ENCODE data around the gene MRPL58.

DNA sequence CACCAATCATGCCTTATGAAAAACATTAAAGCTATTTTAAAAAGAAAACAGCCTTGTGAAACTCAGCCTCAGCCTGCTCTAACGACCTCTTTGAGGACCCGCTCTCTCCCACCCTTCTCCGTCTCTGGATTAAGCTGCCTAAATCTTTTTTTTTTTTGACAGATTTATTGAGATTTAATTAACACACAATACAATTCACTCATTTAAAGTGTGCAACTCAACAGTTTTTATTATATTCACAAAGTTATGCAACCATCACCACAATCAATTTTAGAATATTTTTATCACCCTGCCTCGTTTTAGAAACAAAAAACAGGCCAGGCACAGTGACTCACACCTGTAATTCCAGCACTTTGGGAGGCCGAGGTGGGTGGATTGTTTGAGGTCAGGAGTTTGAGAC, 16.6 kb upstream of the MRPL58 start:
- TF ChIP-seq, protein P1, sequence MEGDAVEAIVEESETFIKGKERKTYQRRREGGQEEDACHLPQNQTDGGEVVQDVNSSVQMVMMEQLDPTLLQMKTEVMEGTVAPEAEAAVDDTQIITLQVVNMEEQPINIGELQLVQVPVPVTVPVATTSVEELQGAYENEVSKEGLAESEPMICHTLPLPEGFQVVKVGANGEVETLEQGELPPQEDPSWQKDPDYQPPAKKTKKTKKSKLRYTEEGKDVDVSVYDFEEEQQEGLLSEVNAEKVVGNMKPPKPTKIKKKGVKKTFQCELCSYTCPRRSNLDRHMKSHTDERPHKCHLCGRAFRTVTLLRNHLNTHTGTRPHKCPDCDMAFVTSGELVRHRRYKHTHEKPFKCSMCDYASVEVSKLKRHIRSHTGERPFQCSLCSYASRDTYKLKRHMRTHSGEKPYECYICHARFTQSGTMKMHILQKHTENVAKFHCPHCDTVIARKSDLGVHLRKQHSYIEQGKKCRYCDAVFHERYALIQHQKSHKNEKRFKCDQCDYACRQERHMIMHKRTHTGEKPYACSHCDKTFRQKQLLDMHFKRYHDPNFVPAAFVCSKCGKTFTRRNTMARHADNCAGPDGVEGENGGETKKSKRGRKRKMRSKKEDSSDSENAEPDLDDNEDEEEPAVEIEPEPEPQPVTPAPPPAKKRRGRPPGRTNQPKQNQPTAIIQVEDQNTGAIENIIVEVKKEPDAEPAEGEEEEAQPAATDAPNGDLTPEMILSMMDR (IDR thresholded peaks at IDR 0.05): no peak
- TF ChIP-seq POLR2A (IDR thresholded peaks at IDR 0.05): no peak

All from esophagus squamous epithelium (tissue), 4 donors.